Suppressor macrophage treated with lipopolysaccharide for 1 hour (primary cell): Measurements from ENCODE around the gene C10orf120.

Experiments used
- DNase-seq, 3 donors: peaks; one replicate each; pipeline ENCODE4 v3.0.0-alpha.2; 2020 to 2022

Gene C10orf120

DNA sequence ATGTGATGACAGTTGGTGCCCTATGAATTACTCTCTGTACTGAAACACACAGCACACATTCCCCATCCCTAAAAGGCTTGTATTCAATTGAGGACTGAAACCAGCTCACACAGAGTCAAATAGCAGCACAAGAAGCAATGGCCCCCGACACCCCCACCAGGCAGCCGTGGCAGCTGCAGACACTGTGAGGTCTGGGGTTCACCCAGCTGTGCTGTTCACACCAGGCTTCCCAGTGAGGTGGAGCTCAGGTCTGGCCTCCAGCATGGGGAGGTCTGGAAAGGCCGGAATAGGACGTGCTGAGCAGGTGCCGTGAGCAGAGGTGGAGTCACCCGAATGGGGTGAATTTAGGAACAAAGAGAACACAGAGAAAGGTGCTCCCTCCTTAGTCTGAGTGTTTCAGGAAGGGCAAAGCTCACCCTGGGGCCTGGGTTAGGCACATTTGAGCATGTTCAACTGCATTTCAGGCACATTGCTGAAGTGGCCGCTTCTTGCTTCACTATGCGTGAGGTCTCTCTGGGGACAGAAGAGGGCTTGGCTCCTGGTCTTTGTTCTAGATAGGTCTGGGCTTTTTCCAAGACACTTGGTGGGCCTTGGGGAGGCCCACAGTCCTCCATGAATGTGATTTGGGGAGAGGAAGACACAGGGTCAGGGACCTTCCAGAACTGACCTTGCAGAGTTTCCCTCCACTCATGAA lies 41.1 kb downstream of the C10orf120 start:
- DNase-seq = no peak

DNA sequence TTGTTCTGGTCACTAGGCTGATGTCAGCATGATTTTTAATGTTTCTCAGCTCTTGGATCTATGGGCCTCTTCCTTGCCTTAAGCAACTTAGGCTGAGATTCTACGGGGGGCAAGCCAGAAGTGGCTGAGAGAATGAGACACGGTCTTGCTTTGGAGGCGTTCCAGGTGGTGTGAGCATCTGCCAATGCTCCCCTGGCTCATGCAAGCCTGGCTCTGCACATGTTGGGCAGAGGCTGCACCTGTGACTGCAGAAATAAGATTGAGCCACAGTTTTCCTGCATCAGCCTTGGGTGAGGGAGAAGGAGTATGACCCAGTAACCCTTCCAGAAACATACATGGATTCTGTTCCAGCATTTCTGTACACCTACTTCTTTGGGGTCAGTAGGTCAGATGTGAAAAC lies 41.9 kb downstream of the C10orf120 start:
- no peak for DNase-seq

DNA sequence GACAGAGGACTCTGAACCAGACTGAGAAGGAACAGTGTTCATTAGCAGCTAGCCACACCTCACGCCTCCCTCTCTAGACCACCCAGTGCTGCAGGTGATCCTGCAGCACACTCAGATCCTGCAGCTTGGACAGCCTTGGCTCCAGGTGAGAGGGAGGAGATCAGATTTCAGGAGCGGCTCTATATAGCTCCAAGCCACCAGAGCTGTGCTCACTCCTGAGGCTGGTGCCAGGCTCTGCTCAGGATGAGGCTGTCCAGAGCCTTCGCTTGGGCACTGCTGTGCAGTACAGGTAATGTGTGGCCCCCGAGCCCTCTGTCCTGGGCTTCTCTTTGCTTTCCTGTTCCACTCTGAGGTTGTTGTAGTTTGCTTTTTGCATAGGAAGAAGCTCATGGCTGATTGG lies 42.4 kb downstream of the C10orf120 start:
- no peak for DNase-seq

DNA sequence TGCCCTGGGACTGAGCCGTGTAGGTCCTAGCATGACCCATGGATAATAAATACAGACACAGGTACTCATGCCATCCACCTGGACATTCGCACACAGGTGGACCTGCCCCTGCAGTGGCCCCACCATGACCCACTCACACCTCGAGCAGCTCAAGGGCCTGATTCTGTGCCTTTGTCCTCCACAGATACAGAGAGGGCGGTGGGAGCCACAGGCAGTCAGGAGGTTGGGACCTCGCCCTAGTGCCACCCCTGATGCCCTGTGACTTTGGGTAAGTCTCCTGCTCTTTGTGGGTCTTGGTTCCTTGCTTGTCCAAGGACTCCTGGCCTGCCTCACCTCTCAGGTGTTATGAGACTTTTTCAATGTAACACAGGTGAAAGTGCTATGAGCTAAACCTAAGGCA lies 42.9 kb downstream of the C10orf120 start:
- no peak for DNase-seq

DNA sequence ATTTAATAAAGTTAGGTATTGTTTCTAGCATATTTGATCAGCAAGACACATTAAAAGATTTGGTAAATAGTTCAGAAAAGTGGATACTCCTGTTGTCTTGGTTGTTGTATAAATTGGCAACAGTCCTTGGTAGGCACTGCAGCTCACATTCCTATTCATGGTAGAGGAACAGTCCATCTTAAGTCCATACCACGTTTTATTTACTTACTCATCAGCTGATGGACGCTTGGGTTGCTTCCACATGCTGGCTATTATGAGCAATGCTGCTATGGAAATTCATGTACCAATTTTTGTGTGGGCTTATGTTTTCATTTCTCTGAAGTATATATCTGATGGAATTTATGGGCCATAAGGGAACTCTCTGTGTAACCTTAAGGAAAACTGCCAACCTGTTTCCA lies 43.3 kb downstream of the C10orf120 start:
- no peak for DNase-seq

DNA sequence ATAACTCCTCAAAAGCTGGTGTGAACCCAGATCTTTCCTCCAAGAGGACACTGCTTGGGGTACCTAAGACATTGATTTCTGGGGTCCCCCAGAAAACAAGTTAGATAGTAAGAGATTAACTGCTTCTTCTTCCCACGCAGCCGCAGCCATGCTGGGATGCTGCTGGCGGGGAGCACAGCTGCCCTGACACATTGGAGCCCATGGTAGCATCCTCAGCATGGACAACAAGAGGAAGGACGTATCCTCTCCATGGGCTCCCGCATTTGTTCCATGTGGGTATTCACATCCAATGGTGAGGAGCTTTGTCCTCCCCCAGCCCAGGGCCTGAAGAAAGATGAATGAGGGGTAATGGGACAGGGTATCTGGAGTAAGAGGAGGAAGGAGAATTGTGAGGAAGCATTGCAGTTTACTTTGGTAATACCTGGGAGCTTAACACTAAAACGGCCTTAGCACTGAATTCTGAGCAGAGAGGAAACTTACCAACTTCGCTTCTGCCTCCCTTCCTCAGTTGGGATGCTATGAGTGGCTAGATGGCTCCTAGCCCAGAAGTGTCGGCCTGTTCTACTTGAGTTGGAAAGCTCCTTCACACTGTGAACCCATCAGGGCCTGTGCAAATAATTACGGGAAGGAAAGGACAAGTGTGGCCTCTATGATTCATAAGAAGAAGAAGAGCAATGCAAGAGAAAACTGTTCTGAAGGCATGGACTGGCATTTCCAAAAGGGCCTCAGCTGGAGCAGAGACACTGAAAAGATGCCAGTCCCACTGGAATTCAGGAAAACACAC lies 43.9 kb downstream of the C10orf120 start:
- no peak for DNase-seq

DNA sequence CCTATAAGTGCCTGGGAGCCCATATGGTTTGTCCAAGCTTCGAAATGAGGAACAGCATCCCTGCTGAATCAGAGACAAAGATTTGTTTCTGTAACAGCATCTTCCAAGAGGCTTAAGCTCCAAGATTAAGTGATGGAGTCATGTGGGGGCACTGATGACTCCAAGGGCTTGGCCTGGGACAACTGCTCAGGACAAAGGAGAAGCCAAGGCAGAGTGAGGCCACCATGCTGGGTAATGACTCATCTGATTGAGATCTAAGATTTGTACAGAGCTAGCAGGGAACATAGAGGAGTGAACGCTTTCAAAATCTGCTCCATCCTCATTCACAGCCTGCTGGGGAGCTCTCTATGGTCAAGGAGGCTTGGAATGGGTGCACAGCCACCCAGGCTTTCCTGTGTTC lies 49.3 kb downstream of the C10orf120 start:
- no peak for DNase-seq

DNA sequence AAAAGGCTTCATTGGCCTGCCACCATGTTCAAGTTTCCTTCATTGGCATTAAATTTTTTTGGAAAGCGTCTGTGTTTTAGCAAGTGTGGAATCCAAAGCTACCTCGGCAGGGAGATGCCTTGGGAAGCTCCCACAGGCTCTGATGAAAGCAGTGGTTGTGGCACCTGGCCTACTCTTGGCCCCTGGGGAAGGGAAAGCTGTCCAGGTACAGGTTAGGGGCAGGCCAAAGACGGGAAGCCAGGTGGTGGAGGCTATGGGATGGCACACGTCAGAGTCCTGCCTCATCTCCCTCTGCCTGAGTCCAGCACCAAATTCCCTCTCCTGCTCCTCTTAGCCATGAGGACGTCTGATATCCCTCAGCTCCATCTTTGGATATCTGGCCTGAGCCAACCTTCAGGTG lies 49.7 kb downstream of the C10orf120 start:
- DNase-seq = no peak

DNA sequence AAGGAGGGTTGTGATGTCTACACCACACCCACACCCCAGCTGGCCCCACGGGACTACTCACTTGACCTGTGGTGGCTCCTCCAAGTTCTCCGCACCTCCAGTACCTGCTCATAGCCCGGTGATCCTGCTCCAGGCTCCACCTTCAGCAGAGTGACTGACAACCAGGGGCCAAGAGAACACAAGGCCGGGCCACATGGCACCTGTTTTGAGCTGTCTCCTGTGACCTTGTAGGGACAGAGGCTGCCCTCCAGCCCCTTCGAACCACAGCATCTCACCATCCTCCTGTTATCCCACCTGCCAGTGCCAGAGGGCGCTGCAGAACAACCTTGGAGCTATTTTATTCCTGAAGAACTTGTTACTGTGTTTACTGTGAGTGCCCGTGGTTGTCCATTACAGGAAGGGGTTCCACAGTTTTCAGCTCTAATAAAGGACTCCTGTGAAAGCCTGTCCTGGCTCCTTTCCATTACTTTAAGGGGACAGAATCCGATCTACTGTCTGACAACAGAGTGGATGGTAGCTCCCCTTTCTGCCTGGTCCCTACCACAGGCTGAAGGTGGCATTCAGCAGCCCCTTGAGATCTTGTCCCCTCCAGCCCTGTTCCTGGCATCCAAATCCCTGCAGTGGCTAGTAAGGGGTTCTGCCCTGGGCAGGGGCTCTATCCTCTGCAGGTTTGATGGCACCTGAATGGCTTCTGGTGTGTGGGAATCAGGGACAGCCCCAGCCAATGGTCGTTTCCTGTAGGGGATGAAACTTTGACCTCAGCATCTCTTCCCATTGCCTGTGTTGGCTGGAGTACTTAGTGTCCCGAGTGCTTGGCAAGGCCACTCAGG lies 50.8 kb downstream of the C10orf120 start:
- DNase-seq = peak; percentile 16 to 40 (median 18)
